Measurements from ENCODE around the gene MICAL3.
"Not testable (repeated sequence)": the region's sequence is repeated elsewhere in the genome, so short reads cannot be mapped to it uniquely, and the experiment has no call there.

The MICAL3 gene

DNA sequence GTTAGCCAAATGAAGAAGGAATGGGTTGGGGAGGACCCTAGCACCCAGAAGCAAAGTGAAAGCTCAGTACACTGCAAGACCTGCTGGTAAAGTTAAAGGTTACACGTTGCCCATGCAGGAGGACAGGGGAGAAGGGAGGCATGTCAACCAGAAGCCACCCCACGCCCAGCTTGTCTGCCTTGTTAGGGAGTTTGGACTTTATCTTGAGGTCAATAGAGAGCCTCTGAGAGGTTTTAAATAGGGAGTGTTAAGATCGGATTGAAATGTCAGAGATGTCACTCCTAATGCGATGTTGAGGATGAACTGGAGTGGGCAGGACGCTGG is 34.7 kb upstream of the MICAL3 start:
- no peak overlapping the region for H3K4me3 ChIP-seq (ENCODE audit: low read length)
- no peak for DNase-seq (ENCODE audit: low read depth)
- TF ChIP-seq CTCF (conservative IDR thresholded peaks at IDR 0.05; ENCODE audit: low read length): no peak

DNA sequence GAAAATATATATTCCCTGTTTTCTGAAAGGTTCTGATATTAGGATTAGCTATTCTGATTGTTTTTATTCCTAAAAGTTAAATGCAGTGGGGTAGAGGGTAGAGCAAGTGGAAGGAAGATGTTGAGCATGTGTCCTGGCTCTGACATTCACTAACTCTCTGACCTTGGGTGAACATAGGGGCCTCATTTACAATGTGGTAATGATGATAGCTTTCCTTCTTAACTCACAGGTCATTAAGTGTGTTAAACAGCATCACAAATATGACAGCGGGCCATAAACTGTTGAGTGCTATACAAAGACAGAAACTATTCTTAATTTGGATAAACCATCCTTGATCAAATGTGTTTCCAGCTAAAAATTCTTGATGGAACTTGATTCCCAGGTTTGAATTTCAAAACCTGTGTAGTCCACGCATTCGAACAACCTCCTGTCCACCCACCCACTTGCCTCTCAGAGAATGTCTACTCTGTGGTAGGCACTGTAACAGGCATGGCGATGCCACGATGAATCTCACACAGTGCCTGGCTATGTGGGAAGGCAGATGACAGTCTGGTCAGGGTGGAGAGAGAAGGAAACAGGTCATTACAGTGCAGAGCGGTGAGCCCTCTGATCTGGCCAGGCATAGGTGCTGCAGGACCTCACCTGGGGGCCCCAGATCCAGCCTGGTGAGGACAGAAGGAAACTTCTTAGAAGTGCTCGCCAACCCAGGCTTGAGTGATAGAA is 34.2 kb upstream of the MICAL3 start:
- DNase-seq (ENCODE audit: low read depth): no peak
- TF ChIP-seq CTCF (conservative IDR thresholded peaks at IDR 0.05; ENCODE audit: low read length): no peak
- no peak overlapping the region for H3K4me3 ChIP-seq (ENCODE audit: low read length)

- no peak overlapping the region for H3K4me3 ChIP-seq (ENCODE audit: low read length)
- peak; percentile 97 for DNase-seq (ENCODE audit: low read depth)
- no peak for TF ChIP-seq CTCF (conservative IDR thresholded peaks at IDR 0.05; ENCODE audit: low read length)
These were observed 33.3 kb upstream of the MICAL3 start for GRCh38 chr22:18057568-18058209.

GRCh38 chr22:18056807-18057474 is 32.6 kb upstream of the MICAL3 start:
- H3K4me3 ChIP-seq (ENCODE audit: low read length): no peak overlapping the region
- DNase-seq (ENCODE audit: low read depth): no peak
- no peak for TF ChIP-seq CTCF (conservative IDR thresholded peaks at IDR 0.05; ENCODE audit: low read length)

GRCh38 chr22:18056161-18056666 is 31.9 kb upstream of the MICAL3 start:
- H3K4me3 ChIP-seq (ENCODE audit: low read length): no peak overlapping the region
- TF ChIP-seq CTCF (conservative IDR thresholded peaks at IDR 0.05; ENCODE audit: low read length): no peak
- peak; percentile 84 for DNase-seq (ENCODE audit: low read depth)

GRCh38 chr22:18055619-18056160 is 31.3 kb upstream of the MICAL3 start:
- no peak overlapping the region for H3K4me3 ChIP-seq (ENCODE audit: low read length)
- no peak for TF ChIP-seq CTCF (conservative IDR thresholded peaks at IDR 0.05; ENCODE audit: low read length)
- DNase-seq (ENCODE audit: low read depth): no peak

DNA sequence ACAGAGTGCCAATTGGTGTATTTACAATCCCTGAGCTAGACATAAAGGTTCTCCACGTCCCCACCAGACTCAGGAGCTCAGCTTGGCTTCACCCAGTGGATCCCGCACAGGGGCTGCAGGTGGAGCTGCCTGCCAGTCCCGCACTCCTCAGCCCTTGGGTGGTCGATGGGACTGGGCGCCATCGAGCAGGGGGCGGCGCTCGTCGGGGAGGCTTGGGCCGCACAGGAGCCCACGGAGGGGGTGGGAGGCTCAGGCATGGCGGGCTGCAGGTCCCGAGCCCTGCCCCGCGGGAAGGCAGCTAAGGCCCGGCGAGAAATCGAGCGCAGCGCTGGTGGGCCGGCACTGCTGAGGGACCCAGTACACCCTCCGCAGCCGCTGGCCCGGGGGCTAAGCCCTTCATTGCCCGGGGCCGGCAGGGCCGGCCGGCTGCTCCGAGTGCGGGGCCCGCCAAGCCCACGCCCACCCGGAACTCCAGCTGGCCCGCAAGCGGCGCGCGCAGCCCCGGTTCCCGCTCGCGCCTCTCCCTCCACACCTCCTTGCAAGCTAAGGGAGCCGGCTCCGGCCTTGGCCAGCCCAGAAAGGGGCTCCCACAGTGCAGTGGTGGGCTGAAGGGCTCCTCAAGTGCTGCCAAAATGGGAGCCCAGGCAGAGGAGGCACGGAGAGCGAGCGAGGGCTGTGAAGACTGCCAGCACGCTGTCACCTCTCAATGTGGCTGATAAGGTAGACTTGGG is 29.0 kb upstream of the MICAL3 start:
- H3K4me3 ChIP-seq (ENCODE audit: low read length); DNase-seq (ENCODE audit: low read depth): not testable (repeated sequence)

GRCh38 chr22:18051113-18051512 is 26.8 kb upstream of the MICAL3 start:
- DNase-seq (ENCODE audit: low read depth): peak; percentile 11
- not testable (repeated sequence) for H3K4me3 ChIP-seq (ENCODE audit: low read length)
